Measurements from ENCODE around the gene DHX16.

DNA sequence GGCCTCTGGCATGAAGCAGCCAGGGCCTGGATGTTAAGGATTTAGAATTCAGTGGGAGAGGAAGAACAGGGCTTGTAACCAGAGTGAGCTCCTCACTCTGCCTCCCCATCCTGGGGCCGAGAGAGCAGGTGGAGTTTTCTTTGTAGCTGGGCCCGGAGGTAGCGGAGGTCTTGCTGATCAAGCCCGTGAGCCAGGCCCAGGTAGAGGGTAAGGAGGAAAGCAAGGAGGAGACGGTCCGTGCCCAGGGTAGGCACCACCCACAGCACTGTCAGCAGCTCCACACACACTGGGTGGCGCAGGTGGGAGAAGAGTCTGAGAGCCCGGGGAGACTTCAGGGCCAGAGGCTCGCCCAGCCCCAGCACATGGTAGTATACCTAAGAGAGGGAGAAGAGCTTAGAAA, 15.8 kb upstream of the DHX16 start:
- no peak for TF ChIP-seq REST (IDR thresholded peaks at IDR 0.05; ENCODE audit: low read depth)
- TF ChIP-seq YY1 (IDR thresholded peaks at IDR 0.05; ENCODE audit: low read depth) = no peak
